ENCODE results near the gene GALT. TPM values are rescaled to one million over a fixed set of nuclear protein-coding genes. Genes with fewer than 3 reads are reported as not detected.

The GALT gene
- total and polyA plus RNA-seq, 3 experiments from 2014 or later: 41.7 to 43.0 (median 42.8) TPM

DNA sequence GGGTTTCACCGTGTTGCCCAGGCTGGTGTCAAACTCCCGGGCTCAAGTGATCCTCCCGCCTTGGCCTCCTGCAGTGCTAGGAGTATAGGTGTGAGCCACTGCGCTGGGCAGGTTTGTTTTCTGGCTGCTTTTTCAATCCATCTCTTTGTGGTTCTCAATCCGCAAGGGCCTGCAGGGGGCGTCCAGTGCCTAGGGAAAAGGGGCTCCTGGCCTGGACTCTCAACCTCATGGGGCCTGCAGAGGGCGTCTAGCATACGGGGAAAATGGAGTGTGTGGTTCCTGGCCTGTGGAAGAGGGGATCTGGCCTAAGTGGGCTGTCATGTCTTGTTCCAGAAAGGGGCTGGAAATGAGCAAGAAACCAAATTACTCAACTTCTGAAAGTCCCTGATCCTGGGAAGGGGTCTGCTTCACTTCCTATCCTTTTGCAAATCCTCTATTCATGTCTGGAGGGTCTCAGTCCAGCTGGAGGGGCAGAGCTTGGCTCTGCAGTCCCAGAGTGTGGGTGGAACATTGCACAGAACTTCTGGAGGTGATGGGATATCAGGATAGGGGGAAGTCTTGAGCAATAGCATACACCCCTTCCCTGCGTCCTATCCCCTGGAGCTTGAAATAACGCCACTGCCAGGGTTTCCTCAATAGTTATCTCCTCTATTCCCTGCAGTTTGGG is 28.7 kb downstream of the GALT start:
- H3K36me3 Mint-ChIP-seq: no peaks in the 10 kb centered on the region
- Histone ChIP-seq H3K27ac (ENCODE audit: low read depth, low read length) (no peak overlapping the region), H3K36me3 (ENCODE audit: insufficient read depth, low read length) (no peaks in the 10 kb centered on the region), H3K27me3 (ENCODE audit: insufficient read depth, low read length, poor library complexity, severe bottlenecking) (no peaks in the 10 kb centered on the region), H3K9me3 (ENCODE audit: low read length) (no peaks in the 10 kb centered on the region), H3K4me3 (ENCODE audit: low read length) (no peak overlapping the region), H3K4me1 (ENCODE audit: insufficient read depth, low read length) (no peaks in the 10 kb centered on the region)
- H3K27me3 Mint-ChIP-seq: peaks cover 0 to 3% of the 10 kb centered on the region in 2 donors
- H3K4me1 Mint-ChIP-seq: no peaks in the 10 kb centered on the region
- peak; percentile 15 to 70 (median 24) for DNase-seq
- peaks cover 0 to 3% (median 0%) of the 10 kb centered on the region in 5 donors for H3K9me3 Mint-ChIP-seq
- no peak overlapping the region for H3K27ac Mint-ChIP-seq
- POLR2A ChIA-PET: no interaction called here
- CTCF ChIA-PET: interaction anchor here (0.8 to 2.9 kb wide), 6 partner anchors 11 to 28 kb away, joined by 3 to 10 read pairs (median 4); partner anchors contain the start of gene GALT
- no peak overlapping the region for H3K4me3 Mint-ChIP-seq

DNA sequence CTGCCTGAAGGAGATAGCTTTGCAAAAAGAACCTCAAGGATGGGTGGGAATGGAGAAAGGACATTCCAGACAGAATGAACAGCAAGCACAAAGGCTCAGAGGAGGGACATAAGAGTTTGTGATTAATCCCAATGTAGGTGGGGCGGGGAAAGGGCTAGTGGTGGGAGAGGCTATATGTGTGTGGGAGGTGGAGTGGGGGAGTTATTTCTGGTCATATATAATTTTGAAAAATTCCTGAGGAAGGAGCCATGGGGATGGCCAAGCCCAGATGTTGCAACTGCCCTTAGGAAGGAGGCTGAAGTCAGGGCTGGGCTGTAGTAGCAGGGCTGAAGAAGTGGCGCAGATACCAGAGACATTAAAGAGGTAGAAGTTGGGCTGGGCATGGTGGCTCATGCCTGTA is 29.4 kb downstream of the GALT start:
- H3K4me3 ChIP-seq (ENCODE audit: low read length): no peak overlapping the region
- peak overlapping the region in 2 of 8 donors; percentile 38 to 49 for H3K27ac Mint-ChIP-seq
- H3K36me3 Mint-ChIP-seq: no peaks in the 10 kb centered on the region
- ChIA-PET POLR2A (no interaction called here), CTCF (interaction anchor here (1.0 to 2.9 kb wide), 5 partner anchors 11 to 29 kb away, joined by 3 to 10 read pairs (median 5); partner anchors contain the start of gene GALT)
- no peak for DNase-seq
- H3K27me3 Mint-ChIP-seq: peaks cover 0 to 3% of the 10 kb centered on the region in 2 donors
- no peaks in the 10 kb centered on the region for H3K27me3 ChIP-seq (ENCODE audit: insufficient read depth, low read length, poor library complexity, severe bottlenecking)
- H3K27ac ChIP-seq (ENCODE audit: low read depth, low read length): no peak overlapping the region
- H3K9me3 Mint-ChIP-seq: no peaks in the 10 kb centered on the region
- no peaks in the 10 kb centered on the region for H3K4me1 Mint-ChIP-seq
- no peaks in the 10 kb centered on the region for H3K4me1 ChIP-seq (ENCODE audit: insufficient read depth, low read length)
- no peaks in the 10 kb centered on the region for H3K36me3 ChIP-seq (ENCODE audit: insufficient read depth, low read length)
- H3K4me3 Mint-ChIP-seq: no peak overlapping the region
- H3K9me3 ChIP-seq (ENCODE audit: low read length): no peaks in the 10 kb centered on the region

DNA sequence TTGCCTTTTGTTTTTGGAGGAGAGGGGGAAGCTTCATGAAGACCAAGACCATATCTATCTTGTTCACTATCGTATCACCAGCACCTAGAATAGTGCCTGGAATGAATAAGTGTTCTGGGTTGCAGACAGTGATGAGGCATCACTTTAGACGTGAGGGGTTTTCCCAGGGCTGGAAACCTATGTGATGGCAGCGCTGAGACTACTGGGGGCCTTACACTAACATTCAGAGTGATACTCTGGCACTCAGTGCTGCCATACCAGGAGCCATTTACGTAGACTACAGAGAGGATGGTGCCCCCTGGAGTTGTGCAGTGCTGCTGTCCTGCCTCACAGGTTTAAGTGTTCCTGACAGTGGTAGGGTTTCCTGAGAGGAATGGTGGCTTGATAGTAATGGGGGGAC is 37.7 kb downstream of the GALT start:
- H3K4me3 Mint-ChIP-seq: no peak overlapping the region
- H3K4me1 Mint-ChIP-seq: no peaks in the 10 kb centered on the region
- H3K4me1 ChIP-seq (ENCODE audit: insufficient read depth, low read length): no peaks in the 10 kb centered on the region
- DNase-seq: no peak
- H3K9me3 Mint-ChIP-seq: no peaks in the 10 kb centered on the region
- H3K27ac Mint-ChIP-seq: no peak overlapping the region
- no peak overlapping the region for H3K4me3 ChIP-seq (ENCODE audit: low read length)
- no peaks in the 10 kb centered on the region for H3K36me3 ChIP-seq (ENCODE audit: insufficient read depth, low read length)
- POLR2A ChIA-PET: no interaction called here
- CTCF ChIA-PET: no interaction called here
- no peak overlapping the region for H3K27ac ChIP-seq (ENCODE audit: low read depth, low read length)
- H3K9me3 ChIP-seq (ENCODE audit: low read length): no peaks in the 10 kb centered on the region
- H3K27me3 Mint-ChIP-seq: peaks cover 2 to 16% of the 10 kb centered on the region in 2 donors
- no peaks in the 10 kb centered on the region for H3K27me3 ChIP-seq (ENCODE audit: insufficient read depth, low read length, poor library complexity, severe bottlenecking)
- H3K36me3 Mint-ChIP-seq: peaks cover 0 to 2% (median 0%) of the 10 kb centered on the region in 3 donors

DNA sequence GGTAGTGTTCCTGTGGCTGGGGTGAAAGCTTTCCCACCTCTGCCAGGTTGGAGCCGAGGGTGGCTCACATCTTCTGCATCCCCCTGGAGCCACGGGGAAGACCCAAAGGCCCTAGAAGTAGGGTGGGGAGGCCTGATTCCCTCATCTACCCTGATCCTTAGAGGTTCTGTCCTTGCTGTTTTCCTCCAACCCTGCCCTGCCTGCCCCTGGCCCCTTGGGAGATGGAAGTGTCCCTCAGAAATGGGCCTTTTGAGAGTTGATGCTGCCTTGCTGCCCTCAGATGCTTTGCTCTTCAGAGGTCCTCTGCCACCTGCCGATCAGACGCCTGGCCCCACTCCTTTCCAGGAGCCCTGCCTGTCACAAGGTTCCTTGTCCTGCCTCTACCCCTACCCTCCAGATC is 38.3 kb downstream of the GALT start:
- Mint-ChIP-seq H3K4me3 (no peak overlapping the region), H3K27ac (peak overlapping the region in 1 of 8 donors; percentile 27), H3K36me3 (peaks cover 0 to 2% (median 0%) of the 10 kb centered on the region in 3 donors), H3K9me3 (no peaks in the 10 kb centered on the region), H3K4me1 (no peaks in the 10 kb centered on the region), H3K27me3 (peaks cover 2 to 16% of the 10 kb centered on the region in 2 donors)
- CTCF ChIA-PET: no interaction called here
- DNase-seq: no peak
- no peak overlapping the region for H3K27ac ChIP-seq (ENCODE audit: low read depth, low read length)
- no peaks in the 10 kb centered on the region for H3K4me1 ChIP-seq (ENCODE audit: insufficient read depth, low read length)
- H3K36me3 ChIP-seq (ENCODE audit: insufficient read depth, low read length): no peaks in the 10 kb centered on the region
- POLR2A ChIA-PET: no interaction called here
- no peaks in the 10 kb centered on the region for H3K27me3 ChIP-seq (ENCODE audit: insufficient read depth, low read length, poor library complexity, severe bottlenecking)
- H3K4me3 ChIP-seq (ENCODE audit: low read length): no peak overlapping the region
- H3K9me3 ChIP-seq (ENCODE audit: low read length): no peaks in the 10 kb centered on the region

DNA sequence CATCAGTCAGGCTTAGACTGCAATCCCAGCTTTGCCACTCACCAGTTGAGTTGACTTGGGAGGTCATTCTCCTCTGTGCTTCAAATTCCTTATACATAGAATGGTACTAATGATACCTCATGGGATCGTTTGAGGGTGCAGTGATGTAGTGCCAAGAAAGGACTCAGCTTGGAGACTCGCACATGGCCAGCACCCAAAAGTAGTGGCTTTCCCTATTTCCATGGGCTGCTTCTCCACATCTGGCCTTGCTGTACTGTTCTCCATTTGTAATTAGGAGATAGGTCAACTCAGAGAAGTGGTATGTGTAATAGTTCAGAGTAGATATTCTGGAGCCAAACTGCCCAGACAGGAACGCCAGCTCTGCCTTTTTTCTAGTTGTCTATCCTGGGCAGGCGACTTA is 39.1 kb downstream of the GALT start:
- H3K9me3 Mint-ChIP-seq: no peaks in the 10 kb centered on the region
- ChIA-PET CTCF (interaction anchor here (1.5 kb wide), 1 partner anchor 51 kb away, joined by 3 read pairs; no protein-coding TSS in a partner anchor), POLR2A (no interaction called here)

DNA sequence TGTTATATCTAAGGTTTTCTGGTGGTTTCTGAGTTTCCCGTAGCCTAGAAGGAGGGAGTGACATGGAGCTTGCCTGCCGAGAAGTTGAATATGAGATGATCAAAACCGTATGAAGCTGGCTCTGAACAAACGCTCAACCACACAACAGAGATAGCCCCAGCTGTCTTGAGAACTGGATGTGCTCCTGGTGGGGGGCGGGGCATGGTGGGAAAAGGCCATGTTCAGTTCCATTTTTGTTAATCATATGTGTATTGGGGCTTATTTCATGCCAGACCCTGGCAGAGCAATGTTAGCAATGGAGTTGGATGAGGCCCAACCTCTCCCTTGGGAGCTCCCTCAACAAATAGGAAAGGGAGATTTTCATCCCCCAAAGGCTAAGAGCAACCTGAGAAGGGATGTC is 39.8 kb downstream of the GALT start:
- Mint-ChIP-seq H3K4me1 (no peaks in the 10 kb centered on the region), H3K27ac (no peak overlapping the region), H3K9me3 (no peaks in the 10 kb centered on the region), H3K36me3 (peaks cover 0 to 2% (median 0%) of the 10 kb centered on the region in 3 donors), H3K27me3 (peaks cover 2 to 16% of the 10 kb centered on the region in 2 donors), H3K4me3 (no peak overlapping the region)
- Histone ChIP-seq H3K36me3 (ENCODE audit: insufficient read depth, low read length) (no peaks in the 10 kb centered on the region), H3K9me3 (ENCODE audit: low read length) (no peaks in the 10 kb centered on the region), H3K4me1 (ENCODE audit: insufficient read depth, low read length) (no peaks in the 10 kb centered on the region), H3K4me3 (ENCODE audit: low read length) (no peak overlapping the region), H3K27ac (ENCODE audit: low read depth, low read length) (no peak overlapping the region), H3K27me3 (ENCODE audit: insufficient read depth, low read length, poor library complexity, severe bottlenecking) (no peaks in the 10 kb centered on the region)
- ChIA-PET CTCF (interaction anchor here (1.4 to 1.9 kb wide), 3 partner anchors 14 to 52 kb away, joined by 3 to 4 read pairs (median 3); no protein-coding TSS in a partner anchor), POLR2A (no interaction called here)
- no peak for DNase-seq

More for the DNA sequence above, 39.1 kb downstream of the GALT start:
- Histone ChIP-seq H3K36me3 (ENCODE audit: insufficient read depth, low read length) (no peaks in the 10 kb centered on the region), H3K27me3 (ENCODE audit: insufficient read depth, low read length, poor library complexity, severe bottlenecking) (no peaks in the 10 kb centered on the region), H3K27ac (ENCODE audit: low read depth, low read length) (no peak overlapping the region), H3K9me3 (ENCODE audit: low read length) (no peaks in the 10 kb centered on the region), H3K4me1 (ENCODE audit: insufficient read depth, low read length) (no peaks in the 10 kb centered on the region), H3K4me3 (ENCODE audit: low read length) (no peak overlapping the region)
- peaks cover 2 to 16% of the 10 kb centered on the region in 2 donors for H3K27me3 Mint-ChIP-seq
- no peak overlapping the region for H3K4me3 Mint-ChIP-seq
- peaks cover 0 to 2% (median 0%) of the 10 kb centered on the region in 3 donors for H3K36me3 Mint-ChIP-seq
- no peaks in the 10 kb centered on the region for H3K4me1 Mint-ChIP-seq
- H3K27ac Mint-ChIP-seq: no peak overlapping the region
- no peak for DNase-seq

DNA sequence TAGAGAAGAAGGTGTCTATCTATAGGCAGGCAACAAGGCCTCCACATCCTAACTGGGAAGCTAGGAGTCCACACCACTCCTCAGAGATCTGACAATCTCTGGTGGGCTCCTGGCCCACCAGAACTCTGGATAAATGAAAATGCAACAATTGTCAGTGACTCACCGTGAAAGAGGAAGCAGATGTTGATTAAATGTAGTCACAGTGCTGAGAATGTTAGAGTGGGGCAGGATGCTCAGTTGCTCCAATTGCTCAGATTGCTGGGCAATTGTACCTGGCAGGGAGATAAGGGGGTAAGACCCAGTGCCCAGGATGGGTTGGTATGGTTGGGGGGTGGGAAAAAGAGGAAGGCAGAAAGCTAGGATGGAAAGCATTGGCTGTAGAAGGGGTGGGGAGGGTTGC is 40.3 kb downstream of the GALT start:
- no peaks in the 10 kb centered on the region for H3K9me3 Mint-ChIP-seq
- no peak overlapping the region for H3K4me3 ChIP-seq (ENCODE audit: low read length)
- H3K27ac Mint-ChIP-seq: peak overlapping the region in 1 of 8 donors; percentile 8
- H3K27me3 Mint-ChIP-seq: peaks cover 2 to 16% of the 10 kb centered on the region in 2 donors
- no peak overlapping the region for H3K4me3 Mint-ChIP-seq
- no peak overlapping the region for H3K27ac ChIP-seq (ENCODE audit: low read depth, low read length)
- H3K27me3 ChIP-seq (ENCODE audit: insufficient read depth, low read length, poor library complexity, severe bottlenecking): no peaks in the 10 kb centered on the region
- H3K36me3 ChIP-seq (ENCODE audit: insufficient read depth, low read length): no peaks in the 10 kb centered on the region
- H3K4me1 Mint-ChIP-seq: no peaks in the 10 kb centered on the region
- DNase-seq: no peak
- no peaks in the 10 kb centered on the region for H3K4me1 ChIP-seq (ENCODE audit: insufficient read depth, low read length)
- POLR2A ChIA-PET: no interaction called here
- no peaks in the 10 kb centered on the region for H3K9me3 ChIP-seq (ENCODE audit: low read length)
- peaks cover 0 to 2% (median 0%) of the 10 kb centered on the region in 3 donors for H3K36me3 Mint-ChIP-seq
- CTCF ChIA-PET: interaction anchor here (1.4 to 1.9 kb wide), 3 partner anchors 14 to 52 kb away, joined by 3 to 4 read pairs (median 3); no protein-coding TSS in a partner anchor

DNA sequence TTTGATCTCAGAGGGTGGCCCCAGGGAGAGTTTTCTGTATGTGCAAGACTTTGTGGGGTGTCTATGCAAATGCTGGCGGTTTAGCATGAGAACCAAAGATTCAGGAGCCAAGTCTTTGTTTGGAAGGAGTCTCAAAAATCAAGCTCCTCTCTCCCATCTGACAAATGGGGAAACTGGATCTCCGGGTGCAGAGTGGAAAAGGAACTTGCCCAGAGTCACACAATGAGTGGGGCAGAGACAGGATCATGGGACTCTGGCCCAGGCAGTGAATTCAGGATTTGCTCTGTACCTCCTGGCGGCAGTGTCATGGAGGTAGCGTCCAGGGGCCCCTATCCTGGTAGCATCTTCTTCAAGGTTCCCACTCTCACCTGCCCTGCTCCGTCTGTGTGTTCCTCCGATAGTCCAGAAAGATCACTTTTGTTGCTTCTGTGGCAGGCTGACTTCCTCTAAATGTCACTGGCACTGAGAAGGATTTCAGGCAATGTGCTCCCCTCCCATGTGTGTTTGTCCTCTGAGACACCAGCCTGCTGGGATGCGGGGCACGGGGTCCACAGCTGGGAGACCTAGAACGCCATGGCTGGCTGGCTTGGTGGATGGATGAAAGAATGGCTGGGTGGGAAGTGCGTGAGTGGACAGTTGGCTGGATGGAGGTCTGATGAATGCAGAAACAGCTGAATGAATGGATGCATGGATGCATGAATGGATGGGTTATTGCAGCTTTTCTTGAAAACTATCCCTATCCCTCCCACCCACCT is 41.0 kb downstream of the GALT start:
- H3K36me3 ChIP-seq (ENCODE audit: insufficient read depth, low read length): no peaks in the 10 kb centered on the region
- Mint-ChIP-seq H3K36me3 (no peaks in the 10 kb centered on the region), H3K27ac (peak overlapping the region in 1 of 8 donors; percentile 74), H3K9me3 (no peaks in the 10 kb centered on the region), H3K4me1 (no peaks in the 10 kb centered on the region), H3K4me3 (no peak overlapping the region), H3K27me3 (peaks cover 0 to 16% of the 10 kb centered on the region in 2 donors)
- no peaks in the 10 kb centered on the region for H3K9me3 ChIP-seq (ENCODE audit: low read length)
- no peak for DNase-seq
- H3K27ac ChIP-seq (ENCODE audit: low read depth, low read length): no peak overlapping the region
- H3K27me3 ChIP-seq (ENCODE audit: insufficient read depth, low read length, poor library complexity, severe bottlenecking): no peaks in the 10 kb centered on the region
- no peak overlapping the region for H3K4me3 ChIP-seq (ENCODE audit: low read length)
- POLR2A ChIA-PET: no interaction called here
- CTCF ChIA-PET: interaction anchor here (1.4 to 1.9 kb wide), 2 partner anchors 13 to 15 kb away, joined by 3 to 4 read pairs; no protein-coding TSS in a partner anchor
- no peaks in the 10 kb centered on the region for H3K4me1 ChIP-seq (ENCODE audit: insufficient read depth, low read length)

All from CD8-positive, alpha-beta memory T cell (primary cell).